IMR-90 (cell line): ENCODE data around the gene YWHAG. TPM values are rescaled to one million over a fixed set of nuclear protein-coding genes. Genes with fewer than 3 reads are reported as not detected.
A peak's percentile ranks its signal among the peaks of the same experiment; 100 is the strongest.

ENCODE experiments used
- ATAC-seq: fragments of 200-7000 bp; cut with Tn5 transposase; 2 replicates; pipeline ENCODE4 v1.9.1; 2020; ENCODE audit warnings: low read depth, mild to moderate bottlenecking, moderate library complexity
- BruUV-seq: library from RNA; stranded (reverse); fragments of 400-500 nt; replicated peaks from 2 replicates; lab custom pipeline; 2021; lab: Mats Ljungman, UMichigan
- CTCF ChIA-PET: fragments of 300-600 bp; formaldehyde crosslinking; extraction: SDS; loops from one replicate; lab custom pipeline; 2021; ENCODE audit warnings: antibody characterized with exemption; lab: Yijun Ruan, JAX
- POLR2A ChIA-PET: fragments of 300-600 bp; sonication (Branson Sonifier 250); formaldehyde crosslinking; loops from one replicate; lab custom pipeline; 2022; ENCODE audit warnings: antibody characterized with exemption; ENCODE audit not compliant: unreplicated experiment; lab: Charles Lee
- DNase-seq: peaks from one replicate; pipeline ENCODE4 v3.0.0; 2013
- H2AFZ ChIP-seq: replicated peaks from 2 replicates; pipeline ENCODE3; 2013; ENCODE audit warnings: low read length, mild to moderate bottlenecking; ENCODE audit not compliant: poor library complexity
- H2AK5ac ChIP-seq: 2 replicates; pipeline ENCODE4 v1.6.1; 2013; ENCODE audit warnings: low read depth, low read length, inconsistent platforms
- H2AK9ac ChIP-seq: replicated peaks from 2 replicates; pipeline ENCODE3; 2013; ENCODE audit warnings: mild to moderate bottlenecking, low read depth, low read length, moderate library complexity; ENCODE audit not compliant: poor library complexity
- H2BK120ac ChIP-seq: 2 replicates; pipeline ENCODE4 v1.6.1; 2013; ENCODE audit warnings: low read depth, low read length, inconsistent platforms
- H2BK15ac ChIP-seq: 3 replicates; pipeline ENCODE4 v1.6.1; 2013; ENCODE audit warnings: low read depth, low read length, inconsistent platforms
- H2BK20ac ChIP-seq: 2 replicates; pipeline ENCODE4 v1.6.1; 2013; ENCODE audit warnings: low read depth, mild to moderate bottlenecking, inconsistent platforms, low read length, moderate library complexity
- H2BK5ac ChIP-seq: 2 replicates; pipeline ENCODE4 v1.6.1; 2013; ENCODE audit warnings: mild to moderate bottlenecking, low read depth, low read length, inconsistent platforms; ENCODE audit not compliant: poor library complexity, severe bottlenecking
- H3K14ac ChIP-seq: replicated peaks from 2 replicates; pipeline ENCODE4 v1.6.1; 2013; ENCODE audit warnings: low read depth, low read length, inconsistent platforms
- H3K18ac ChIP-seq: 2 replicates; pipeline ENCODE4 v1.6.1; 2013; ENCODE audit warnings: low read depth, low read length, control low read depth
- H3K23ac ChIP-seq: 2 replicates; pipeline ENCODE4 v1.6.1; 2013; ENCODE audit warnings: low read depth, low read length, inconsistent platforms
- H3K27ac ChIP-seq: 2 replicates; pipeline ENCODE4 v1.5.1; 2013; ENCODE audit warnings: mild to moderate bottlenecking, control low read depth, low read length; ENCODE audit not compliant: insufficient read depth
- H3K27me3 ChIP-seq: 2 replicates; pipeline ENCODE4 v1.6.1; 2013; ENCODE audit warnings: low read length; ENCODE audit not compliant: control insufficient read depth, insufficient read depth
- H3K36me3 ChIP-seq: 2 replicates; pipeline ENCODE4 v1.6.1; 2013; ENCODE audit warnings: low read length, mixed read lengths; ENCODE audit not compliant: control insufficient read depth, insufficient read depth
- H3K4ac ChIP-seq: 2 replicates; pipeline ENCODE4 v1.6.1; 2013; ENCODE audit warnings: low read depth, low read length, inconsistent platforms
- H3K4me1 ChIP-seq: 2 replicates; pipeline ENCODE4 v1.6.1; 2013; ENCODE audit warnings: low read length, mixed read lengths; ENCODE audit not compliant: control insufficient read depth, insufficient read depth
- H3K4me2 ChIP-seq: 2 replicates; pipeline ENCODE4 v1.6.1; 2013; ENCODE audit warnings: low read depth, mild to moderate bottlenecking, control low read depth, low read length, moderate library complexity
- H3K4me3 ChIP-seq: 2 replicates; pipeline ENCODE4 v1.5.1; 2013; ENCODE audit warnings: low read depth, mild to moderate bottlenecking, control low read depth, low read length, moderate library complexity; ENCODE audit not compliant: insufficient read depth
- H3K56ac ChIP-seq: 2 replicates; pipeline ENCODE4 v1.6.1; 2013; ENCODE audit warnings: low read length, inconsistent platforms; ENCODE audit not compliant: insufficient read depth; ENCODE audit errors: extremely low read depth
- H3K79me1 ChIP-seq, 2 experiments: 2 replicates each; pipeline ENCODE4 v1.6.1; 2013; ENCODE audit warnings: low read length in 2 of 2, inconsistent platforms in 1 of 2, low read depth in 1 of 2
- H3K9ac ChIP-seq: 2 replicates; pipeline ENCODE4 v1.6.1; 2013; ENCODE audit warnings: low read depth, low read length, control low read depth
- H3K9me1 ChIP-seq: 2 replicates; pipeline ENCODE4 v1.6.1; 2013; ENCODE audit warnings: low read length, inconsistent platforms; ENCODE audit not compliant: insufficient read depth
- H3K9me3 ChIP-seq: 2 replicates; pipeline ENCODE4 v1.6.1; 2013; ENCODE audit warnings: low read length; ENCODE audit not compliant: control insufficient read depth, insufficient read depth
- H4K20me1 ChIP-seq: 2 replicates; pipeline ENCODE4 v1.6.1; 2013; ENCODE audit warnings: low read length, inconsistent platforms; ENCODE audit not compliant: insufficient read depth
- H4K5ac ChIP-seq: 2 replicates; pipeline ENCODE4 v1.6.1; 2013; ENCODE audit warnings: mild to moderate bottlenecking, low read depth, low read length, control low read depth
- H4K8ac ChIP-seq, 2 experiments: 2 replicates each; pipeline ENCODE4 v1.6.1; 2013; ENCODE audit warnings: low read depth in 2 of 2, low read length in 2 of 2, control low read depth in 1 of 2, inconsistent platforms in 1 of 2
- H4K91ac ChIP-seq: 2 replicates; pipeline ENCODE4 v1.6.1; 2013; ENCODE audit warnings: low read depth, low read length, inconsistent platforms; ENCODE audit not compliant: insufficient read depth
- CEBPB ChIP-seq: IDR thresholded peaks from 2 replicates; pipeline ENCODE4 v1.6.1; 2012; ENCODE audit warnings: low read depth, low read length, improper control_type of control experiment
- ELK1 ChIP-seq: fragments of 150-350 bp; IDR thresholded peaks from 2 replicates; pipeline ENCODE4 v1.6.1; 2016; ENCODE audit warnings: low read depth, mild to moderate bottlenecking, low read length, moderate library complexity, borderline replicate concordance
- MAFK ChIP-seq: IDR thresholded peaks from 2 replicates; pipeline ENCODE4 v1.6.1; 2012; ENCODE audit warnings: low read depth, low read length, improper control_type of control experiment
- MXI1 ChIP-seq: IDR thresholded peaks from 2 replicates; pipeline ENCODE4 v1.6.1; 2012; ENCODE audit warnings: low read depth, mild to moderate bottlenecking, low read length, moderate library complexity, borderline replicate concordance
- RFX5 ChIP-seq: IDR thresholded peaks from 2 replicates; pipeline ENCODE4 v1.8.0; 2012; ENCODE audit warnings: low read depth, mild to moderate bottlenecking, low read length, moderate library complexity
- SMC3 ChIP-seq: fragments of 150-350 bp; IDR thresholded peaks from 2 replicates; pipeline ENCODE4 v1.6.1; 2016; ENCODE audit warnings: low read depth, mild to moderate bottlenecking, antibody characterized with exemption, low read length, moderate library complexity
- USF2 ChIP-seq: fragments of 150-350 bp; IDR thresholded peaks from 2 replicates; pipeline ENCODE4 v1.6.1; 2017; ENCODE audit warnings: mild to moderate bottlenecking, antibody characterized with exemption, low read length, low read depth
- WGBS, 2 experiments: methylation state at CpG; one replicate each; pipeline versions ENCODE4 v1.1.5 to v1.1.7; 2013; ENCODE audit warnings: missing lambda C conversion rate in 2 of 2; ENCODE audit not compliant: insufficient read length in 1 of 2; ENCODE audit errors: extremely low coverage in 2 of 2; 5-methylcytosine and 5-hydroxymethylcytosine counted together
- dilution Hi-C: fragments of 300-500 bp; cut with HindIII; formaldehyde crosslinking; loops from one replicate; pipeline ENCODE4 v1.14.3; 2018; ENCODE audit warnings: low sequenced_read_pairs; ENCODE audit not compliant: unreplicated experiment
- in situ Hi-C: fragments of 300-500 bp; cut with MboI; formaldehyde crosslinking; loops from 3 replicates; pipeline ENCODE4 v1.14.3; 2019; ENCODE audit warnings: low sequenced_read_pairs, inconsistent platforms, mixed read lengths
- intact Hi-C: fragments of 100-400 bp; cut with micrococcal nuclease; formaldehyde crosslinking; loops from 2 replicates; pipeline ENCODE4 v1.10.0; 2022
- polyA plus RNA-seq, 3 experiments: library from polyadenylated mRNA; depleted of rRNA; stranded (reverse); fragments of >200 nt; gene quantifications; 2 replicates each; pipeline ENCODE4 v1.2.3, GENCODE V29; 2012; ENCODE audit warnings: low replicate concordance in 1 of 3
- total RNA-seq: library from RNA; depleted of rRNA; stranded (reverse); fragments of >200 nt; gene quantifications from 2 replicates; pipeline ENCODE4 v1.2.3, GENCODE V29; 2012

YWHAG gene
- total and polyA plus RNA-seq, 2 of the 4 experiments (the other 2 are of a cell fraction) = 40.1 to 64.9 TPM

- intact Hi-C loops = loop anchor here (5.0 kb wide), 1 partner anchor 38 kb away; no protein-coding TSS in a partner anchor
- BruUV-seq = no TSS peak
- Histone ChIP-seq H2AK5ac (no peak overlapping the region), H4K91ac (no peak overlapping the region), H2BK20ac (no peak overlapping the region), H2BK120ac (no peak overlapping the region), H3K14ac (no peak overlapping the region), H3K4ac (no peak overlapping the region), H4K8ac (no peak overlapping the region), H2BK15ac (no peak overlapping the region), H3K36me3 (peaks cover 20% of the 10 kb centered on the region), H4K5ac (no peak overlapping the region), H3K27ac (no peak overlapping the region), H4K20me1 (peaks cover 86% of the 10 kb centered on the region), H2AFZ (no peak overlapping the region), H3K23ac (no peak overlapping the region; the same call in 1 of the 2 replicates), H3K27me3 (no peaks in the 10 kb centered on the region), H3K9me3 (no peaks in the 10 kb centered on the region), H3K18ac (no peak overlapping the region), H3K56ac (no peak overlapping the region), H3K9me1 (peaks cover 11% of the 10 kb centered on the region), H3K4me3 (no peak overlapping the region), H3K9ac (no peak overlapping the region), H3K4me1 (peaks cover 16% of the 10 kb centered on the region), H3K79me1 (peaks cover 0 to 37% of the 10 kb centered on the region in 2 experiments; a peak in 3 of 4 replicates), H2AK9ac (no peak overlapping the region), H2BK5ac (no peak overlapping the region), H3K4me2 (no peak overlapping the region)
- in situ Hi-C loops = no loop called here
- CTCF ChIA-PET = no interaction called here
- no peak for DNase-seq
- TF ChIP-seq ELK1 = no peak
- TF ChIP-seq MAFK = no peak
- TF ChIP-seq RFX5 = no peak
- TF ChIP-seq SMC3 = no peak
- TF ChIP-seq MXI1 = no peak
- TF ChIP-seq USF2 = no peak
- TF ChIP-seq CEBPB = peak; percentile 88
- 80% methylated on average over 2 of the region's 9 CpGs; no CpG with 5 or more reads in 1 of the 2 experiments for WGBS, 2 experiments
- POLR2A ChIA-PET = interaction anchor here (0.6 kb wide), 2 partner anchors 409 to 1192 kb away, joined by 3 to 10 read pairs; no protein-coding TSS in a partner anchor
- no peak for ATAC-seq
- dilution Hi-C loops = no loop called here
These were observed 3.6 kb downstream of the YWHAG start for GRCh38 chr7:76354981-76355730.
